ENCODE results near the gene CARNS1.
A peak's percentile ranks its signal among the peaks of the same experiment; 100 is the strongest.
"Not testable (repeated sequence)": the region's sequence is repeated elsewhere in the genome, so short reads cannot be mapped to it uniquely, and the experiment has no call there.

CARNS1 gene

DNA sequence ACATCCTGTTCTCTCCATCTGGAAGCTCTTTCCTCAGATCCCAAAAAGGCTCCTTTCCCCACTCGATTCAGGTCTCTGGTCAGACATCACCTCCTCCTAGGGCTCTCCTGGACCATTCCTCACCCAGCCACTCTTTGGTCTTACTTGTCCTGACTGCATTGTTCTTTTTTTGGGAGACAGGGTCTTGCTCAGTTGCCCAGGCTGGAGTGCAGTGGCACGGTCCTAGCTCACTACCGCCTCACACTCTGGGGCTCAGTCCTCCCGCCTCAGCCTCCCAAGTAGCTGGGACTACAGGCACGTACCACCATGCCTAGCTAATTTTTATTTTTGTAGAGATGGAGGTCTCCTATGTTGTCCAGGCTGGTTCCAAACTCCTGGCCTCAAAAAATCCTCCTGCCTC is 30.0 kb downstream of the CARNS1 start:
- DNase-seq = no peak

DNA sequence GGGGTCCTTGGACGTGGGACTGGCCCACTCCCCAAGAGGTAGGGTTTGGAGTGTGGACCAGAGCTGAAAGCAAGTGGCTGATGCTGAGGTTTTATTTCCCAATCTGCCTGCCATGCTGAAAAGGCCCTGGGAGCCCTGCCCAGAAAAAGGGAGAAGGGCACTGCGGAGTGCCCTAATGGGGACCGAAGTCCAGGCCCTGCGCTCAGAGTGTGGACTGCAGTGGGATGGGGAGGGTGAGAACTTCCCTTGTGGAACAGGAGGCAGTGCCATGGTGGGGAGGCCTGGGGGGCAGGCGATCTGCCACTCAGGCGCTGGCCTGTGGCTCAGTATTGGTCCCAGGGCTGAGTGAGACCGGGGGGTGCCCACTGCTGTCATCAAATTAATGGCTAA is 32.7 kb downstream of the CARNS1 start:
- DNase-seq = no peak

DNA sequence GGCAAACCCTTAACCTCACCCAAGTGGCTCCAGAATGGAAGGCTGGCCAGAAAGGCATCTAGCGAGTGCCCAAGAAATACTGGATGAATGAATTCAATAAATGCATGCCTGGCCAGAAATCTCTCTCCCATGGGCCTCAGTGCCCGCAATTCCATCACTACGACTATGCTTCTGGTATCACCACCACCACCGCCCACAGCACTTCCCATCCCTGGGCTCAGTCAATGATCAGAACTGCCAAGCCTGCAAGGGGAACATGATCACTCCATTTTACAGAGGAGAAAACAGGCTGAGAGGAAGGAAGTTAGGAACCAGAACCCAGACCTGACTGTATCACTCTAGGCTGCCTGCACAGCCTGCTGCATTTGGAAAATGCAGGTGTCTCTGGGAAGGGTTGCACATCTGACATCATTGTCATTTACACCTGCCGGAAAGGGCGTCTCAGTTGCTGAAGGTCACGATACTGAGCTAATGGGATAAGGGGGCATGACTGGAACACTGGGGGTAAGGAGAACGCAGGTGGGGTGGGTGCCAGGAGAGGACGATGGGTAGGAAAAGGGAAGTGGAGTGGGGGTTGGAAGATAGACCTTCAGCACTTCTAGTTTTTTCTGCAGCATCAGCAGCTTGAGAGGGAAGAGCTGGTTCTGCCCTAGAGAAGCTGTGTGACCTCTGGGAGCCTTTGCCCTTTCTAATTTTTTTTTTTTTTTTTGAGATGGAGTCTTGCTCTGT is 33.8 kb downstream of the CARNS1 start:
- no peak for DNase-seq

DNA sequence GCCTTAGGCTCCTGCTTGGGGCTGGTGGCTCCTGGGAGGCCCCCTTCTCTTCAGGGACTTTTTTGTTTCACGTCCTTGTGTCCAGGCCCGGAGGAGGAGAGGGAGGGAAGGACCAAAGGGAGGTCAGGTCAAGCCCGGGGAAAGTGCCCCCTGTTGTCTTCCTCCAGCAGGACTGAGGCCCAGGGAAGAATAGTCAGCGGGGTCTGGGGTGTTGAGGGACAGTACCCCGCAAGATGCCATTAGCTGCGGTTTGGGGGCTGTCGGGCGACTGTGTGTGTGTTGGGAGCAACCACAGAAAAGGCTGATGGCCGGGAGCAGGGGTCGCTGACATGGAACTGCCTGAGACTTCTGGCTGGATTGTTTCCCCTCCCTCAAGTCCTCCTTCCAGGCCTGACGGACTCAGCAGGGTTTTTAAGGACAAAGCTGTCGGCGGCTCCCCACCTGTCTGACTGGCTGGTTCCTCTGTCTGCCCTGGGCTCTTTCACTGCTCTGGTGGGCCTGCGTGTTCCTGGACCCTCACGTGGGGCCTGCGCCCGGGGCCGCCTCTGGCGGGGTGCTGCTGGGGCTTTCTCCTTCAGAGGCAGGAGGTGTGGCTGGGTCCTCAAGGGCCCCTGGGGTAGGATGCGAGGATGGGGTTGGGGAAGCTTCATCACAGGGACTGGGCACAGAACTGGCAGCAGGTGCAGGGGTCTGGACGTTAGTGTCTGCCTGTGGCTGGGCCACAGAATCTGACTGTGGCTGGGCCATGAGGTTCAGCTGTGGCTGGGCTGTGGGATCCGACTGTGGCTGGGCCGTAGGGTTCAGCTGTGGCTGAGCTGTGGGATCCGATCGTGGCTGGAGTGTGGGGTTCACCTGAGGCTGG is 35.5 kb downstream of the CARNS1 start:
- DNase-seq = no peak

DNA sequence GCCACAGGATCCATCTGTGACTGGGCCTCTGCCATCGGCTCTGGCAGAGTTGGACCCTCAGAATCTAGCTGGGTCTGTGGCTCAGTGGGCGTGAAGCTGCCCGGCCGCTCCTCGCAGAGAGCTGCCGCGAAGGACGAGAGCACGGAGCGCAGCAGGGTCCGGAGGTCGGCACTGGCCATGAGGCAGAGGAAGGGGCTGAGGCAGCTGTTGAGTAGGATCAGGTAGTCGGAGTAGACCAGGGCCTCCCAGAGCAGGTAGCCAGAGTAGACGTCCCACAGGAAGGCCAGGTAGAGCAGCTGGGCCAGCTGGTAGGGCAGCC is 36.1 kb downstream of the CARNS1 start:
- no peak for DNase-seq

DNA sequence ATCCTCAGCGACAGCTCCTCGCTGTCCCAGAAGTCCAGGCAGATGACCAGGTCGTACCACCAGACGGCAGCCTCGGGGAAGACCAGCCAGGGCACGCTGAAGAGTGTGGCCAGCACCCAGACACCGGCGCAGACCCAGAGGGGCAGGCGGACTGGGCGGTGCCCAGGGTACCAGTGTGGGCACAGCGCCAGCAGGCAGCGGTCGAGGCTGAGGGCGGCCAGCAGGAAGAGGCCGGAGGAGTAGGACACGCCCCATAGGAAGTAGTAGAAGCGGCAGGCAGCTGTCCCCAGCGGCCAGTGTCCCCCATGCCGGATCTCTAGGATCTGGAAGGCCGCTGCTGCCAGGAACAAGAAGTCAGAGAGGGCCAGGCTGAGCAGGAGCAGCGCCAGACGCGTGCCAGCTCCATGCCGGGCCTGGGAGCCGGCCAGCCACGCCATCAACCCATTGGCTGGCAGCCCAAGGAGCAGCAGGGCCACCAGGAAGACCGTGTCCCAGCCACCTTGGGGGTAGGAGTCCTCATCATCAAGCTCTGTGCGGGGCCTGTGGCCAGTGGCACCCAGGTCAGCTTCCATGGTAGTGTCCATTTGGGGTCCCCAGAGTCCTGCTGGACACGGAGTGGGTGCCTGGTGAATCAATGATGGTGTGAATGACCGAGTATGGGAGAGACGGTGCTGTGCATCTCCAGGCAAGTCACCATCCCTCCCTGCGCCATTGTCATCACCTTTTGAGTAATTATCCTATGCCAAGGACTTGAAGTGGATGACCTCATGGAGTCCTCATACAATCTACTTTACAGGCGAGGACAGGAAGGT is 36.9 kb downstream of the CARNS1 start, which contains the start of gene GPR152:
TSS of gene GPR152 (minus strand) at position 589 of the 812 bp plus-strand sequence. CDS start at position 584, 5 bp downstream.
- no peak for DNase-seq

DNA sequence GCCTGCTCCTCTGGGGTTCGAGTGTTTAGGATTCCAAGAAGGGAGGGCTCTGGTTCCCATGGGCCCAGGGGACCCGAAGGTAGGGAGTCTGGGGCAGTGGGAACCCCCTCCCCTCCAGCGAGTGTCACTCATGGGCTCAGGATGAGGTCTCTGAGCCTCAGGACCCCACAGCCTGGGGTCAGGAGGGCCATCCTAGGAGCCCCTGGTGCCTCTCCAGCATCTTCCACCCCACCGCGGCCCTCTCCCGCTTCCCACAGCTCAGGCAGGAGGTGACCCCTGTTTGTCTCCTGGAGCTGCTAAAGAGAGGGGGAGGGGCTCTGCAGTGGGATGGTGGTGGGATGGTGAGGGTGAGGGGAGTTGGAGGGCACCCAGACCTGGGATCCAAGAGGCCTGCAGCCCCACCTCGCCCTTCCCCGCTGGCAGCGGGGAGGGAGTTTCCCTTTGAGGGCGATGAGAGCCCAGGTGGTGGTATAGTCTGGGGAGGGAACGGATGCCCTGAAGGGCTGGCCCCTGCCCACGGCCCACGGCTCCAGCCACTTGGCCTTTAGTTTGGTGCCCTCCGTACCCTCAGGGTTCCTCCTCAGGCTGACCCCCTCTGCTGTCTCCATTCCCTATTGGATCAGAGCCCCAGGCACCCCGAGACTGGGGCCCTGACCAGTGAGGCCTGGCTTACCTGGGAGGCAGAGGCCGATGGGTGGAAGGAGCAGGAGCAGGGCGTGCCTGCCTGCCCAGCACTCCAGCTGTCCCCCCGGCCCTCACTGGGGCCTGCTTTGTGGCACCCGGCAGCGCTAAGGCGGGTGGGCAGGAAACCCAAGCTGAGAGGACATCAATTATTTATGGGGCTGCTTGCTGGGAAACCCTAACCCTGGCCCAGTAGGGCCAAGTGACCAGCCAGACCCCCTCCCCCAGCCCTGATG is 38.6 kb downstream of the CARNS1 start:
- DNase-seq = no peak

DNA sequence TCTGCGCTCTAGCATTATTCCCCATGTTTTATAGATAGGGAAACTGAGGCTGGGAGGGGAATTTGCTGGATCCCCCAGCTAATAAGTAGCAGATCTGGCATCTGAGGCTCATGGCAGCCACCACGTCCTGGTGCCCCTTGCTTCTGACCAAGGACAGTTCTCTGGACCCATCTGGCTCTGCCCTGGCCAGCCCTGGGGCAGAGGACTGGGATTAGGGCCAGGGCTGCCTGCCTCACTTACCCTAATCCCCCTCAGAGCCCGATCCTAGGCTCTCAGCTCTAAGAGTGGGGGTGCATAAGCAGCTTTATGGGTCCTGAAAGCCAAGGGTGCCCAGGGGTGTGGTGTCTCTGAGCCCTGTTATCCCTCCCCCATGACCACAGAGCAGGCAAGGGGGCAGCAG is 39.6 kb downstream of the CARNS1 start, which contains the start of gene CABP4:
TSS of gene CABP4 (plus strand) at position 301 of the 400 bp plus-strand sequence. CDS start at position 371, 70 bp downstream.
- DNase-seq = no peak

DNA sequence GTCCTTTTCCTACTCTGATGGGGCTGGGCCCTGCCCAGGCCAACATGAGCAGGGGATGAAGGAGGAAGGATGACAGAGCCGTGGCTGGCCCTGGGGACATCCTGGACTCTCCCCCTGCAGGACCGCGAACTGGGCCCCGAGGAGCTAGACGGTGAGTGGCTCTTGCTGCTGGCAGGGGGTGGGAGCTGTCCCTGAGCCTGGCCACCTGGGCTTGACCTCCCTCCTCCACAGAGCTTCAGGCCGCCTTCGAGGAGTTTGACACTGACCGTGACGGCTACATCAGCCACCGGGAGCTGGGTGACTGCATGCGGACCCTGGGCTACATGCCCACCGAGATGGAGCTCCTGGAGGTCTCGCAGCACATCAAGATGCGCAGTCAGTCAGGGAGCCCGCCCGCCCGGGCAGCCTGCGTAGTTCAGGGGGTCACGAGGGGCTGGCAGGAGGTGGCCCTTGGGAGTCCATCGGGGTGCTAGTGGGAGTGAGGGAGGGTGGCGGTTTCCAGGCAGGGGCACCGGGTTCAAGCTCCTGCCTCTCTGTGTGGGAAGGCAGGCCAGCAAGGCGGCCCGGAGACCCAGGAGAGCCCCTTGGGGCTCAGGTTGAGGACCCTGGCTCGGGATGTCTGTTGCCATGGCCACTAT is 40.7 kb downstream of the CARNS1 start:
- DNase-seq = no peak

DNA sequence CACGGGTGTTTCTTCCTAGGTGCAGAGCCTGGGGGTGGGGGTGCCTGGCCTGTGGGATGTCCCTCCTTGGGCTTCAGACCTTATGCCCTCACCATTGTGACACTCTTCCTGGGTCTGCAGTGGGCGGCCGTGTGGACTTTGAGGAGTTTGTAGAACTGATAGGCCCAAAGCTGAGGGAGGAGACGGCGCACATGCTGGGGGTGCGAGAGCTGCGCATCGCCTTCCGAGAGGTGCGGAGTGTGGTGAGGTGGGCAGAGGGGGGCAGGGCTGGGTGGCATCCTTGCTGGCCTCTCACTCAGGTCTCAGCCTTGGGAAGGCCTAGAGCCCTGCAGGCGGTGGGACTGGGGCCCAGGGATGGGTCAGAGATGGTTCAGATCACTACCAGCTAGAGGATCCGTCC is 42.0 kb downstream of the CARNS1 start:
- no peak for DNase-seq

DNA sequence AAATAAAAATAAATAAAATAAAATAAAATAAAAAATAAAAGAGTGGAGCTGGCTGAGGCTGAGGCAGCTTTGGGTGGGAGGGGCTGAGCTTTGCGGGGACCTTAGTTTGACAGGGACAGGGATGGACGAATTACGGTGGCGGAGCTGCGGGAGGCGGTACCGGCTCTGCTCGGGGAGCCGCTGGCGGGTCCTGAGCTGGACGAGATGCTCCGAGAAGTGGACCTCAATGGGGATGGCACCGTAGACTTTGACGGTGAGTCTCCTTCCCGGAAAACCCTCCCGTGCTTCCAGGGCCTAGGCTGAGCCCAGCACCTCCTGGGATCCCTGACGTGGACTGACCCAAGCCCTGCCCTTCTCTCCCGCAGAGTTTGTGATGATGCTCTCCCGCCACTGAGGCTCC is 42.8 kb downstream of the CARNS1 start:
- no peak for DNase-seq

DNA sequence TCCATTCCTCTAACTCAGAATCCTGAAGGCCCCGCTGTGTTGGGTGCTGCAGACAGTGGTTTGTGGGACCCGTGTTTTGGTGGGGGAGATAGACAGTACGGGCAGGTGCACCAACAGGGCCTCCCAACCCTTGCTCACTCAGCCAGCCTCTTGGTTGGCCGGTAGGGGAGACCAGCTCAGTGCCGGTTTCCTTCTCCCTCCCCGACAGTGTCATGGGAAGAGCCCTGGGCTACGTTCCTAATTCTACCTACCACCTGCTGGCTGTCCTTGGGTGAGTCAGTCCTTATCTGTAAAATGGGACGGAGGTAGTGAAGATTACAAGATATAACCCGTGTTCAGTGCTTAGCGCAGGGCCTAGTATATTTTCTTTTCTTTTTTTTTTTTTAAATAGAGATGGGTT is 47.7 kb downstream of the CARNS1 start:
- no peak for DNase-seq

DNA sequence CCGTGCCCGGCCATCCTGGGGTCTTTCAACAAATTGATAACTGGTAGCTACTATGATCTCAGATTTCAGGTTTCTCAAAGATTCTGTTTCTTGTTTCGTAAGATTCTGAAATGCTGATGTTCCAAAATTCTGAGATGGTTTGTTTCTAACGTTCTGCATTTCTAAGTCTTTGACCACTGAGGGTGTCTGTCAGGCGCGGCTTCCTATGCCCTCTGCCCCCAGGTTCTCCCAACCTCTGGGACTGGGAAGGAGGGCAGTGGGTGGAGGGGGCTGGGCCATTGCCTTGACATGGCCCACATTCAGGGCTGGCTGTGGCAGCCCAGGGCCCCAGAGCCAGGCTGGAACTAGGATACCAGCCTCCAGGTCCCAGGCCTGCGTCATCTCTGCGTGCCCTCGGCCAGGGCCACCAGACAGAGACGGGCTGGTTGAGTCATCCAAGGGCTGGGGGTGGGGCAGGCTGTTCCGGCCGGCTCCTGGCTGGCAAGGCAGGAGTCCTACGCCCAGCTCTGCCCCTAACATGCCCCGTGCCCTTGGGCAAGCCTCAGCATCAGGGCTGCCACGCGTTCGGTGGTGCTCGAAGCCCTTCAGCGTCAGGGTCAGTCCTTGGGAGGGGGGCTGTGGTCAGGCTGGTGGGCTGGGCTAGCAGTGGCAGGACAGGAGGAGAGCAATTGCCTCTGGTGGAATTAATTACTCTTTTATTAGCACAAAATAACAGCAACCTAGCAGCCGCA is 48.4 kb downstream of the CARNS1 start:
- DNase-seq = no peak

DNA sequence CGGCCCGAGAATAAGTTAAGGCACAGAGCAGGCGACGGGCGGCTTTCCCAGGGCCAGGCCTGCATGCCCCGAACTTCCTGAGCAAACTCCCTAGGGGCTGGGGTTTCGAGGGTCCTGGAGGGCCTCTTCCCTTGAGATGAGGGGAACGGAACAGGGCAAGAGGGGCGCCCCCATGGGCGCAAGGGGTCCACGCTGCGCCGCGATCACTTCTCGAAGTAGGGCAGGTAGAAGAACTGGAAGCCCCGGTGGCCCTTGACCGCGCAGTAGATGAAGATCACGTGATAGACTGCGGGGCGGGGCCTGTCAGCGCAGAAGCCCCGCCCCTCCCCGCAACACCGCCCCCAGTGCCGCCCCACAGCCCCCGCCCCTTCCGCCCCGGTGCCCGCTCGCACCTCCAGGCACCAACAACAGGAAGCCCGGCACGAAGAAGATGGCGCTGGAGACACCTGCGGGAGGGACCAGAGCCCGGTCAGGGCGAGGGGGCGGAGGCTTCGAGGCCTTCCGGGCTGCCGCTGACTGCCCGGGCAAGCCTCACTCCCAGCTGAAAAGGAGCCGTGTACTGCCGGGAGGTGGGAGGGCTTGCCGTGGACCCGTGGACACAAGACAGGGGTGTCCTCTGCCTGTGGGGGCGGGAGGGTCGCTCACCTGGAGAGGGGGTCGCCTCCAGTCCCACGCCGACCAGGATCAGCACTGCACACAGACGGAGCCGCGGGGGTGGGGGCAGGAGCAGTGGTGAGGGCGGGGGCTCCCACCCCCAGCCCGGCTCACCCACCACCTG is 49.1 kb downstream of the CARNS1 start:
- peak; percentile 82 to 92 (median 87) for DNase-seq

DNA sequence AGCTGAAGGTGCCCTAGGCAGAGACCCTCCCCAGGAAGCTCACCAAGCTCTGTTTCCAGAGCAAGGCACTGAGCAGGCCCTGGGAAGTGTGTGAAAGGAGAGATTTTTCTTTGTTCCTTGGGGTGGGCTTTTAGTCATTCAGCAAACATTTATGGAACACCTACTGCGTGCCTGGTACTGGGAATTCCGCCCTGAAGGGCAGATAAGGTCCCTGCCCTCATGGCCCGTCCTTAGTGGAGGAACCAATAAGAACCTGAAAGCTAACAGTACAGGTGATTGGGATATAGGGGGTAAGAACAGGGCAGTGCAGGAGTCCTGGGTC is 49.7 kb downstream of the CARNS1 start:
- DNase-seq = no peak

DNA sequence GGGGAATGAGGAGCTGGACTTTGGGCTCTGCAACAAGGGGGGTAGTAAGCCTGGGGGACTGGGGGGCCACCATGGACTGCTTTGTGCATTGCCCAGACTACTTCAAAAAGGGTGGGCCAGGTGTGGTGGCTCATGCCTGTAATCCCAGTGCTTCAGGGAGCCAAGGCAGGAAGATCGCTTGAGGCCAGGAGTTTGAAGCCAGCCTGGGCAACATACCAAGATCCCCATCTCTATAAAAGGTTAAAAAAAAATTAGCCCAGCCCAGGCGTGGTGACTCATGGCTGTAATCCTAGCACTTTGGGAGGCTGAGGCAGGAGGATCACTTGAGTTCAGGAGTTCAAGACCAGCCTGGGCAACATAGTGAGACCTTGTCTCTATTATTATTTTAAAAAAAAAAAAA is 50.1 kb downstream of the CARNS1 start:
- not testable (repeated sequence) for DNase-seq

DNA sequence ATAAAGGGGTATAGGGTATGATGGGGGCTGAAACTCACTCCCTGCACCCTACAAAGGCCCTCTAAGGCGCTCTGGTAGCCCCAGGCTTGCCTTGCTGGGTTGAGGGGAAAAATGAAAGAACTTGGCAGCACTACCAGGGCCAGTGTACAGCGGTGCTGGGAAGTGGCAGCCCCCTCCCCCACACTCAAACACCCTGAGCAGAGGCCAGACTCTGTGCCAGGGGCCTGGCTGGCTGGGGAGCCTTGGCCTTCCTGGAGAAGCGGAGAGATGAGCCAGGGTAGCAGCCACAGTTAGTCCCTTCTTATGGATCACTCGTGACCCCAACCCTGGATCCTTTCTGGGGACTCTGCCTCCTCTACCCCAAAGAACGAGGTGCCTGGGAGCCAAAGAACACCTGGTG is 50.9 kb downstream of the CARNS1 start:
- no peak for DNase-seq

DNA sequence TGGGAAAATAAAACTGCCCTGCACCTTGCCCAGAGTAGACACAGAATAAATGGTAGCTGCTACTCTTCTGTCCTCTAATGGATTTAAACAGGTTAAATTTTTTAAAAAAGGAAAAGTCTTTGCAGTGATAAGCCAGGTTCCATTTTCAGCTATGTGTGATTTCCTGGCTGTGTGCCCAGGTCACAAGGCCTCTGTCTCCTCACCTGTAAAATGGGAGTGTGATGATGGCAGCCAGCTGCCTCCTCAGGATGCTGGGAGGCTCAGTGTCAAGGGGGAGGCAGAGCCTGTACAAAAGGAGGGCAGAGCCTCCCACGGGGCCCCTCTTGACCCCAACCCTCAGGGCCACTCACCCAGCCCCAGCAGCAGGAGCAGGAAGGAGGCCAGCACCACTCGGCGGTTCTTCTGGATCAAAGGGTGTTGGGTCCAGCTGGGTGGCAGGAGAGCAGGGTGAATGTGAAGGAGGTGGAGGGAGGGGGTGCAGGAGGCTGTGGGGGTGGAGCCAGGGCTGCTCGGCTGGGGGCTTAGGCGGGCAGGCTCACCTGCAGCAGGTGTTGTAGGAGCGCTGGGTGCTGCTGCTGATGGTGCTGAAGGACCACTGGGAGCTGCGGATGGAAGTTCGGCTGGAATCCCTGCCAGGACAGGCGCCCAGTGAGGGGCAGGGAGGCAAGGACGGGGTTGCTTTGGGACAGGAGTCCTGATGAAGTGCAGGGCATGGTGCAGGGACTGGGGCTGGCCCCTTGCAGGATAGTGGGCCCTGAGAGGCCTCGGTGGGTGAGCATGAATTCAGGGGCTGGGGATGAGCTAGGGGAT is 51.7 kb downstream of the CARNS1 start:
- no peak for DNase-seq

DNA sequence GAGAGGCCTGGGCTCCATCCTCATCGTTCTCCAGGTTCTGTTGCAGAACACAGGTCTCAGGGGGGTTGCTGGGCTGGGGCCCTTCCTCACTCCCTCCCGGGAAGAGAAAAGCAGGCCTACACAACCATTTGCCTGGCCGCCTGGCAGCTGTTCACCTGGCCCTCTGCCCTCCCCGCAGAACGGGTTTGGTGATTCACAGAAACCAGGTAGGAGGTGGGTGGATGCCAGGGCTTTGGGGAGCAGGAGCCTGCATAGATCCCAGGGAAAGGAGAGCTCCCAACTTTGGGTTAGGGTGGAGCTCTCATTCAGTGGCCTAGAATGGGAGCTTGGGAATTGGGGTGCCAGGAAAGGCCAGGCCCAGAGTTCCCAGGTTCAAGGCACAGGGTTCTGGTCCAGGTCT is 52.6 kb downstream of the CARNS1 start:
- no peak for DNase-seq

DNA sequence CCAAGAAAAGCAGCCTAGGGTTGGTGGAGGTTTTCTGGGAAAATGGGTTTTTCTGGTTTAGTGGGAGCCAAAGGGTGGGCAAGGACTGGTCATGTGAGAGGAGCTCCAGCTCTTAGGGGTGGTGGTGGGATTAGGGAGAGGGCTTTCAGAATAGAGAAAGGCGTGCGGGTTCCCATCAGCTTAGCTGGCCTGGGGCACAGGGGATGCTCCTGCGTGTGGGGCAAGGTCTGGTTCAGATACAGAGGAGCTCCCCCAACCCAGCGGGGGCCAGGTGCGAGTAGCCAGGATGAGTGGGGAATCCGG is 52.9 kb downstream of the CARNS1 start:
- no peak for DNase-seq
